Measurements from ENCODE around the gene PRKAG2. TPM values are rescaled to one million over a fixed set of nuclear protein-coding genes. Genes with fewer than 3 reads are reported as not detected.

The PRKAG2 gene
- polyA plus RNA-seq, 1 of the 3 experiments (the other 2 are of a cell fraction) = 51.6 TPM

GRCh38 chr7:151556592-151556991 lies 320.3 kb downstream of the PRKAG2 start:
- H3K27ac ChIP-seq (ENCODE audit: low read depth in 2 of 2, low read length in 1 of 2) = no peak overlapping the region
- H3K9ac ChIP-seq = no peak overlapping the region
- 96% methylated on average over 12 of the region's 12 CpGs for WGBS (ENCODE audit: low lambda C conversion rate)
- ChIA-PET POLR2A (no interaction called here), CTCF (interaction anchor here (1.0 to 3.1 kb wide), 7 partner anchors 12 to 227 kb away, joined by 3 to 17 read pairs (median 4); no protein-coding TSS in a partner anchor)
- H3K4me3 ChIP-seq (ENCODE audit: low read depth in 2 of 2, low read length in 1 of 2) = no peak overlapping the region
- H3K36me3 ChIP-seq (replicated peaks in 1 of 2; ENCODE audit: control insufficient read depth in 1 of 2, insufficient read depth in 2 of 2, low read length in 1 of 2) = peaks cover 26 to 37% of the 10 kb centered on the region in 2 experiments
- no peaks in the 10 kb centered on the region for H3K27me3 ChIP-seq (ENCODE audit: insufficient read depth)
- H2AFZ ChIP-seq (ENCODE audit: low read depth) = no peak overlapping the region
- no peaks in the 10 kb centered on the region for H3K9me3 ChIP-seq
- H3K4me1 ChIP-seq (ENCODE audit: control insufficient read depth in 1 of 2, insufficient read depth in 2 of 2, low read depth in 1 of 2, low read length in 1 of 2) = peaks cover 0 to 2% of the 10 kb centered on the region in 2 experiments; a peak in 1 of 4 replicates
- no peaks in the 10 kb centered on the region for H4K20me1 ChIP-seq (ENCODE audit: insufficient read depth)
- no peaks in the 10 kb centered on the region for H3K9me2 ChIP-seq
- TF ChIP-seq EZH2phosphoT487 (IDR thresholded peaks at IDR 0.05; ENCODE audit: borderline replicate concordance, low read depth) (no peak), USF2 (IDR thresholded peaks at IDR 0.05; ENCODE audit: borderline replicate concordance, low read depth, low read length) (no peak), MEF2A (IDR thresholded peaks at IDR 0.05; ENCODE audit: borderline replicate concordance, low read depth) (no peak), GABPA (IDR thresholded peaks at IDR 0.05; ENCODE audit: low read depth) (no peak), EP300 (IDR thresholded peaks at IDR 0.05; ENCODE audit: borderline replicate concordance in 1 of 2, low read depth in 1 of 2, low read length in 1 of 2) (no peak), TEAD4 (IDR thresholded peaks at IDR 0.05; ENCODE audit: borderline replicate concordance, insufficient read depth) (no peak), NFIC (IDR thresholded peaks at IDR 0.05; ENCODE audit: borderline replicate concordance) (no peak), REST (IDR thresholded peaks at IDR 0.05; ENCODE audit: low read depth, low read length) (no peak), YY1 (IDR thresholded peaks at IDR 0.05; ENCODE audit: low read depth) (no peak), FOXJ3 (CRISPR knock-in tag; IDR thresholded peaks at IDR 0.05) (no peak), FOXM1 (IDR thresholded peaks at IDR 0.05; ENCODE audit: low read depth) (no peak), POLR2AphosphoS5 (IDR thresholded peaks at IDR 0.05; ENCODE audit: low read depth, low read length) (no peak), NRF1 (IDR thresholded peaks at IDR 0.05; ENCODE audit: low read depth, low read length) (no peak), RCOR1 (IDR thresholded peaks at IDR 0.05; ENCODE audit: low read length) (no peak), GATA2 (CRISPR knock-in tag; IDR thresholded peaks at IDR 0.05) (no peak), TCF12 (IDR thresholded peaks at IDR 0.05) (no peak)
- peaks cover 7% of the 10 kb centered on the region for H3F3A ChIP-seq (replicated peaks; ENCODE audit: insufficient read depth)
- no peak overlapping the region for H3K4me2 ChIP-seq
- DNase-seq = no peak
- H3K79me2 ChIP-seq (ENCODE audit: insufficient read depth) = no peaks in the 10 kb centered on the region
